SHP77 (cell line): Measurements from ENCODE around the gene GART.
A peak's percentile ranks its signal among the peaks of the same experiment; 100 is the strongest.
"Not testable (repeated sequence)": the region's sequence is repeated elsewhere in the genome, so short reads cannot be mapped to it uniquely, and the experiment has no call there.

Experiments used
- DNase-seq, 2 experiments: peaks; one replicate each; lab custom pipeline; 2025; lab: John Stamatoyannopoulos, UW

Gene GART

GRCh38 chr21:33541756-33542639, at the start of gene GART:
Gene GART, minus strand, starts transcription at chr21:33542117. Its CDS starts 2,802 bp downstream, at chr21:33539315.
- DNase-seq, result peak; percentile 70 to 84

GRCh38 chr21:33588485-33589335, 46.8 kb upstream of the GART start, which contains the start of gene DONSON:
Gene DONSON, minus strand, starts transcription at chr21:33588684. Its CDS starts 43 bp downstream, at chr21:33588641.
- DNase-seq, result peak; percentile 48 to 85

GRCh38 chr21:33587792-33588484, 46.0 kb upstream of the GART start:
- peak in 1 of 2 experiments; percentile 17 for DNase-seq

GRCh38 chr21:33586927-33587326, 45.0 kb upstream of the GART start:
- DNase-seq, result no peak

- no peak for DNase-seq
These were observed 42.5 kb upstream of the GART start for GRCh38 chr21:33584455-33584854.

DNA sequence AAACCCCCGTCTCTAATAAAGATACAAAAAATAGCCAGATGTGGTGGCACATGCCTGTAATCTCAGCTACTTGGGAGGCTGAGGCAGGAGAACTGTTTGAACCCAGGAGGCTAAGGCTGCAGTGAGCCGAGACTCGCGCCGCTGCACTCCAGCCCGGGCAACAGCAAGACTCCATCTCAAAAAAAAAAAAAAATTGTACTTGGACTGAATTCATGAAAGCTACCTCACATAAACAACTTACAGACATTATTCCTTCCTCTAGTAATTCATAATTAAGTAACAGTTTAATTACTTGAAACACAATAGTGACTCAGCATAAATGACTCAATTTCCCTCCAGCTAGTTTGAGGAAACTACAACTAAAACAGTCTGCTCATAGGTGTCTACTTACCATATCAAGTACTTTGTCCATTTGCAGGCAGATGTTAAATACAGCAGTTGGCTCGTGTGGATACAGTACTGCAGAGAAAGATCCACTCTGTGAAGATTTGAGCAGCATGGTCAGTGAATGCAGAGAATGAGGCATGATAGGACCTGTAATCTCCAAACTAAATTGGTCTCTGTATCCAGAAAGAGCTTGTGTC, 37.1 kb upstream of the GART start:
- no peak for DNase-seq

DNA sequence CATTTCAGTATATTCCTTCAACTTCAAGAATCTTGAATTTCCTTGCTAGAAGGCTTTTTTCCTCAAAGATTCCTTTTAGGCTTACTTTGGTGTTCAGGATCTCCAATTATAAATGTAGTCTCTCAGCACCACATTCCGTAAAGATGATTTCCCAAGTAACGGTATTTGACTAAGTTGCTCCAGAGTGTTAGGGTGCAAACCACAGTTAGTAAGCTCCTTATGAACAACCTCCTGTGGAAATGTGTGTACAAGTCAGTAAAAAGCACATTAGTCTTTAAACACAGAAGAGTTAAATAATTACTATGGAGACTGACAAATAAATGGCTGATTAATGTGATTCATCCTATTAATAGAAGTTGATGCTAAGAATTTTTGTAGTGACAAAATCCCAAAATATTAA, 36.3 kb upstream of the GART start:
- DNase-seq, result no peak

DNA sequence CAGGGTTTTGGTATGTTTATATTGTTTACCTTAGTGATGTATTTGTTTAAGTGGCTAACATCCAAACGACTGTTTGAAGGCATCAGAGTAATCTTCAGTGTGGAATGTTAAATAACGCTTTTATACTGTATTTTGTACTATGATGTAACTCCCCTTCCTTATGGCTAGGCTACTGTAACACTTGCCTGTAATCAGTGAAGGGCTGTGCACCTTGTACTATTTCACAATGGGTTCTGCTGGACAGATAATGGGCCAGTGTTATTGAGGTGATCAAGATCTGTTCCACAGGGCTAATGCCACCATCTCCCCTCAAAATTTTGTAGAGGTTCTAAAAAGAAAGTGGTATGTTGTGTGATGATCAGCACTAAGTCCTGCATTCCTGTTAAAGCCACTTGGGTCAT, 34.8 kb upstream of the GART start:
- DNase-seq, result not testable (repeated sequence)

DNA sequence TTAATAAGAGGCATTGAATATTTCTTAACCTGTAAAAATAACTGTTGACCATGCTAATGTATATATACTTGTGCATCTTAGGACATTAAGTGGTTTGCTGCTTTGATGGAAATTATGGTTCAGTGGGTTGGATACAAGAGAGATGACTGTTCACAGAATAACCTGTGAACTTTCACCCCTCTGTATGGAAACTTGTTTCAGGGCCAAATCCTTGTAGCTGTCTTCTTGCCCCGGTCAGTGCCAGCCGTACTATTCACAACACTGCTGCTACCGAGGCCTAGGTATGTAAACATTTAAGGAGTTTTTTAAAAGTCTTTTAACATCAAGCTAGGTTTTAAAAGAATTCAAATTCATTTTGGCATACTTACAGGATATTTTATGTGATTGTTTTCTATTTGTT, 30.4 kb upstream of the GART start:
- no peak for DNase-seq

DNA sequence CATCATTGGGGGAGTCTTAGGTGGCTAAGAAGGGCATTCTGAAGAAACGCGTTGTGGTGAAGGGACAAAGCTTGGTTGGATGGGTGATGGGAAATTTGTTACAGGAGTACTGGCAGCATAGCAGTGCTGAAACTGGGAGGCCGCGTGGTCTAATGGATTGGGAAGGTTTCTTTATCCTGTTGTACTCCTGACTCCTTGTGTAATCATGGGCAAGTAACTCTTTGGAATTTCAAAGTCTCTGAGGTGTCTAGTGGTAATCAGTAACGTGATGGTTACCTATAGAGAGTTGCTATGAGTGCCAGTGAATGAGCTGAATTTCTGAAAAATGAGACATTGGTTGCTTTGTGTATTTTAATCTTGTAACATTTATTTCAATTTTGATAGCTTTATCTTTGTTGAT, 28.1 kb upstream of the GART start:
- DNase-seq, result no peak

DNA sequence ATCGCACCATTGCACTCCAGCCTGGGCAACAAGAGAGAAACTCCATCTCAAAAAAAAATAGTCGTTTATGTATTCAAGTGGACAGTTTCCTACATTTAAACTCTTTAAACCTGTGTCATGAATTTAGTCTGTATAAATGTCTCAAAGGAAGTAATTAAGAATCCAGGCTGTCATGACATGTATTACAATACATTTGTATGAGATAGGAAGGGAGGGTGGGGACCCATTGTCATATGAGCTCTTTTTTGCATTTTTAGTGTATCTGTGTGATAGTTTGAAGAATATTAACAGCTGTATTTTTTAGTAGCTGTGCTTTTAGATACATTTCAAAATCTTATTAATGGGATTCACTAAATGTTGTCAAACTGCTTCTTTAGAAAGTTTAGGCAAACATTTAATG, 26.5 kb upstream of the GART start:
- no peak for DNase-seq

- DNase-seq, result no peak
These were observed 26.0 kb upstream of the GART start for GRCh38 chr21:33567914-33568313.

DNA sequence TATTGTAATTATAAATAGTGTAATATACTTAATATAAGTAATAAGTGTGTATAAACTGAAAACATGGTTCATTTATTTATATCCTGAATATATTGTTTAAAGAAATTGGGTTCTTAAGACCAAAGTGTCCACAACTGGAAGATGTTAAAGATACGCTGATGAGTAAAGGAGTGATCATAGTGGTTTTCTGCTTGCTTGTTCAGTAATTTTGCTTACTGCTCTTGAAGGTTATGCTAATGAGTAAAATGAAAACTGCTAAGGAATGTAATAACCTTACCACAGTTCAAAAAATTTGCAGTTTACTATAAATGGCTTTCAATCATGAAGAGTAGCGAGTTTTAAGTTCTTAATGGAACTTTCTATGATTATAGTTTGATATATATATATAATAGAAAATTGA, 24.6 kb upstream of the GART start:
- no peak for DNase-seq

DNA sequence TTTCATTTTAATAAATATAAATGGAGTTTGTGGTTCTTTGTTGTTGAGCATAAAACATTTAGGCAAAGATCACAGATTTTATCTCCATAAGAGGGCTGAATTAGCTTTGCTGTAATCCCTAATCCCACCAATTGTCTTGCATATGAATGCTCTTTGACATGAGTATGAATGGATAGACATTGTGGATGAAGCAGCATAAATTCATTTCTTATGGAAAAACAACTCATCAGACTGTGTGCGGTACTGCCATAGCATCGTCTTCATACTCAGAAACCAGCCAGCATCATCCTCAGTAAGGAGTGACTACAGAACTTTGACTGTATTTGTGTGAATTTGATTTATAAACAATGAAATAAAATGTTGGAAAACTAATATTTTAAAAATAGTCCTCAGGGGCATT, 20.5 kb upstream of the GART start:
- DNase-seq, result no peak

- DNase-seq, result no peak
These were observed 19.5 kb upstream of the GART start for GRCh38 chr21:33561373-33561772.

DNA sequence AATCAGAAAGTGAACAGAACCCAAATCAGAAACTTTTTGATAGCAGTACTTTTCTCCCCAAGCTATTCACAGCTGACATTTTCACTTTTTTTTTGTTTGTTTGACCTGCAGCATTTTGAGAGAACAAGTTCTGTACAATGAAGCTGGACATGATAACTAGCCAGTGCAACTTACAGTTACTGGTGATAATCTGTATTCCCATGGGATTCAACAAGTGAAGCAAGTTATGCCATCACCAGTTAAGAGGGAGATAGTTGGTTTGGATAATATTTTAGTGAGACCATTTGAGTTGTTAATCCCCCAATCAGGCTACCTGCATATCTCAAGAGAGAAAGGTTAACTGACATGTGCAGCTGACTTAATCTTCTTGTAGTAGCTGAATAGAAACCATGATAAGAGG, 19.0 kb upstream of the GART start:
- DNase-seq, result no peak

- no peak for DNase-seq
These were observed 17.9 kb upstream of the GART start for GRCh38 chr21:33559813-33560212.

- DNase-seq, result no peak
These were observed 17.0 kb upstream of the GART start for GRCh38 chr21:33558777-33559421.

DNA sequence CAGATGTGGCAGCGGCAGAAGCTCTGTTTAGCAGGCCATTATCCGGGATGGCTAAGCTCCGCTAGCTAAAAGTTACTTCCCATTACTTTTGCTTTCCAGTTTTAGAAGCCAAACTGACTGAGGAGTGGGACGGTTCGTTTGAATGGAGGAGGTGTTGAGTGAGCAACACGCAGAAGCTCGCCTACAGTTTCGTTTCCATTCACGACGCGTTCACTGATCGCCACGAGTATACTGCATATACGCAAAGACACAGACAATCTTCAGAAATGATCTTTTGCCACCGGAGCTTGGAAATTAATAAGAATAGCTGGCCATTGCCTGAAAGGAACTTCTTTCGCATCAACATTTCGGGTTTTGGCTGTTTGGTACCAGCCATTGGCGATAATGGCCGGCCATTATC, 15.5 kb upstream of the GART start:
- no peak for DNase-seq

DNA sequence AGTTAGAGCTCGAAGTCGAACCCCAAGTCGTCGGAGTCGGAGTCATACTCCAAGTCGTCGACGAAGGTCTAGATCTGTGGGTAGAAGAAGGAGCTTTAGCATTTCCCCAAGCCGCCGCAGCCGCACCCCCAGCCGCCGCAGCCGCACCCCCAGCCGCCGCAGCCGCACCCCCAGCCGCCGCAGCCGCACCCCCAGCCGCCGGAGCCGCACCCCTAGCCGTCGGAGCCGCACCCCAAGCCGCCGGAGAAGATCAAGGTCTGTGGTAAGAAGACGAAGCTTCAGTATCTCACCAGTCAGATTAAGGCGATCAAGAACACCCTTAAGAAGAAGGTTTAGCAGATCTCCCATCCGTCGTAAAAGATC, 13.0 kb upstream of the GART start:
- no peak for DNase-seq

DNA sequence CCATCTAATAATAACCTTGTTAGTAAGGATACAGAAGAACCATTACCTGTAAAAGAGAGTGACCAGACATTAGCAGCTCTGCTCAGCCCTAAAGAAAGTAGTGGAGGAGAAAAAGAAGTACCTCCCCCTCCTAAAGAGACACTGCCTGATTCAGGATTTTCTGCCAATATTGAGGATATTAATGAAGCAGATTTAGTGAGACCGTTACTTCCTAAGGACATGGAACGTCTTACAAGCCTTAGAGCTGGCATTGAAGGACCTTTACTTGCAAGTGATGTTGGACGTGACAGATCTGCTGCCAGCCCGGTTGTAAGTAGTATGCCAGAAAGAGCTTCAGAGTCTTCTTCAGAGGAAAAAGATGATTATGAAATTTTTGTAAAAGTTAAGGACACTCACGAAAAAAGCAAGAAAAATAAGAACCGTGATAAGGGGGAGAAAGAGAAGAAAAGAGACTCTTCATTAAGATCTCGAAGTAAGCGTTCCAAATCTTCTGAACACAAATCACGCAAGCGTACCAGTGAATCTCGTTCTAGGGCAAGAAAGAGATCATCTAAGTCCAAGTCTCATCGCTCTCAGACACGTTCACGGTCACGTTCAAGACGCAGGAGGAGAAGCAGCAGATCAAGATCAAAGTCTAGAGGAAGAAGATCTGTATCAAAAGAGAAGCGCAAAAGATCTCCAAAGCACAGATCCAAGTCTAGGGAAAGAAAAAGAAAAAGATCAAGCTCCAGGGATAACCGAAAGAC, 12.5 kb upstream of the GART start:
- no peak for DNase-seq
